SK-N-SH (cell line): ENCODE data around the gene YBX2. TPM values are rescaled to one million over a fixed set of nuclear protein-coding genes. Genes with fewer than 3 reads are reported as not detected.

Experiments used
- CTCF ChIA-PET: fragments of 300-600, 350-600 bp; formaldehyde crosslinking; extraction: SDS; loops from one replicate; lab custom pipeline; 2021; lab: Yijun Ruan, JAX
- POLR2A ChIA-PET: fragments of 350-600 bp; sonication (Branson Sonifier 250); formaldehyde crosslinking; extraction: SDS; loops from one replicate; lab custom pipeline; 2020; ENCODE audit warnings: antibody characterized with exemption, inconsistent platforms; lab: Yijun Ruan, JAX
- DNase-seq: peaks from one replicate; pipeline ENCODE4 v3.0.0; 2012
- H2AFZ ChIP-seq: fragments of 200-600 bp; sonication (generic); 2 replicates; pipeline ENCODE4 v1.8.1; 2016; ENCODE audit warnings: antibody characterized with exemption, mild to moderate bottlenecking, low read depth
- H3F3A ChIP-seq: fragments of 200-600 bp; sonication (generic); replicated peaks from 2 replicates; pipeline ENCODE3; 2016; ENCODE audit warnings: antibody characterized with exemption, mild to moderate bottlenecking; ENCODE audit not compliant: insufficient read depth
- H3K27ac ChIP-seq, 2 experiments: fragments of 200-500 bp in 1 of 2; fragments of 200-600 bp in 1 of 2; sonication (Bioruptor generic) in 1 of 2; sonication (generic), shearing (Covaris generic) in 1 of 2; 2 replicates each; pipeline versions ENCODE4 v1.5.1 to v1.6.1; 2014 to 2016; ENCODE audit warnings: low read depth in 2 of 2, inconsistent platforms in 1 of 2, low read length in 1 of 2, mild to moderate bottlenecking in 1 of 2, mixed read lengths in 1 of 2
- H3K27me3 ChIP-seq: fragments of 200-600 bp; sonication (generic), shearing (Covaris generic); 2 replicates; pipeline ENCODE4 v1.6.1; 2016; ENCODE audit warnings: mixed run types; ENCODE audit not compliant: insufficient read depth
- H3K36me3 ChIP-seq, 2 experiments: fragments of 200-500 bp in 1 of 2; fragments of 200-600 bp in 1 of 2; sonication (Bioruptor generic) in 1 of 2; sonication (generic) in 1 of 2; replicated peaks in 1 of 2; 2 replicates each; pipeline versions ENCODE3 to v1.5.1; 2014 to 2016; ENCODE audit warnings: low read length in 1 of 2, mild to moderate bottlenecking in 1 of 2; ENCODE audit not compliant: insufficient read depth in 2 of 2, control insufficient read depth in 1 of 2
- H3K4me1 ChIP-seq, 2 experiments: fragments of 200-500 bp in 1 of 2; fragments of 200-600 bp in 1 of 2; sonication (Bioruptor generic) in 1 of 2; sonication (generic), shearing (Covaris generic) in 1 of 2; 2 replicates each; pipeline versions ENCODE4 v1.5.1 to v1.6.1; 2014 to 2016; ENCODE audit warnings: low read depth in 1 of 2, low read length in 1 of 2, mixed run types in 1 of 2; ENCODE audit not compliant: insufficient read depth in 2 of 2, control insufficient read depth in 1 of 2
- H3K4me2 ChIP-seq: fragments of 200-600 bp; sonication (generic), shearing (Covaris generic); 2 replicates; pipeline ENCODE4 v1.6.1; 2017; ENCODE audit warnings: mixed run types
- H3K4me3 ChIP-seq, 2 experiments: fragments of 200-500 bp in 1 of 2; fragments of 200-600 bp in 1 of 2; sonication (Bioruptor generic) in 1 of 2; sonication (generic), shearing (Covaris generic) in 1 of 2; 2 replicates each; pipeline versions ENCODE4 v1.5.1 to v1.8.1; 2014 to 2016; ENCODE audit warnings: low read depth in 2 of 2, inconsistent platforms in 1 of 2, low read length in 1 of 2, mild to moderate bottlenecking in 1 of 2, mixed read lengths in 1 of 2, moderate library complexity in 1 of 2
- H3K79me2 ChIP-seq: fragments of 200-600 bp; sonication (generic); 2 replicates; pipeline ENCODE4 v1.8.1; 2017; ENCODE audit warnings: mild to moderate bottlenecking; ENCODE audit not compliant: insufficient read depth
- H3K9ac ChIP-seq: fragments of 200-600 bp; sonication (generic); 2 replicates; pipeline ENCODE4 v1.6.1; 2017; ENCODE audit warnings: mixed run types
- H3K9me2 ChIP-seq: fragments of 200-600 bp; sonication (generic); 2 replicates; pipeline ENCODE4 v1.6.1; 2017; ENCODE audit warnings: mixed run types
- H3K9me3 ChIP-seq: fragments of 200-600 bp; sonication (generic); 2 replicates; pipeline ENCODE4 v1.6.1; 2017; ENCODE audit warnings: mixed run types, mild to moderate bottlenecking, moderate library complexity
- H4K20me1 ChIP-seq: fragments of 200-600 bp; sonication (generic); 2 replicates; pipeline ENCODE4 v1.6.1; 2017; ENCODE audit warnings: mild to moderate bottlenecking, mixed run types; ENCODE audit not compliant: insufficient read depth
- CHD2 ChIP-seq: fragments of 150-350 bp; IDR thresholded peaks from 2 replicates; pipeline ENCODE4 v1.6.1; 2018; ENCODE audit warnings: low read length; ENCODE audit not compliant: partially characterized antibody
- EZH2phosphoT487 ChIP-seq: fragments of 200-600 bp; sonication (generic); IDR thresholded peaks from 2 replicates; pipeline ENCODE4 v1.6.1; 2017; ENCODE audit warnings: low read depth, mixed run types, mild to moderate bottlenecking, antibody characterized with exemption, moderate library complexity, borderline replicate concordance
- FOXJ3 ChIP-seq: sonication (generic); formaldehyde crosslinking; IDR thresholded peaks from 2 replicates; pipeline ENCODE4 v1.5.1; 2020; ENCODE audit warnings: mild to moderate bottlenecking, missing genetic modification reagents
- POLR2AphosphoS5 ChIP-seq: IDR thresholded peaks from 2 replicates; pipeline ENCODE4 v1.6.1; 2012; ENCODE audit warnings: low read depth, low read length
- RCOR1 ChIP-seq: fragments of 150-350 bp; IDR thresholded peaks from 2 replicates; pipeline ENCODE4 v1.6.1; 2017; ENCODE audit warnings: antibody characterized with exemption, low read length
- SMC3 ChIP-seq: IDR thresholded peaks from 2 replicates; pipeline ENCODE4 v1.6.1; 2012; ENCODE audit warnings: low read depth, low read length, improper control_type of control experiment
- TAF1 ChIP-seq: IDR thresholded peaks from 2 replicates; pipeline ENCODE4 v1.6.1; 2012; ENCODE audit warnings: low read depth, mild to moderate bottlenecking, low read length, moderate library complexity, borderline replicate concordance
- WGBS: methylation state at CpG from one replicate; pipeline ENCODE4 v1.1.6; 2017; ENCODE audit warnings: low lambda C conversion rate; 5-methylcytosine and 5-hydroxymethylcytosine counted together
- polyA plus RNA-seq, 3 experiments: library from polyadenylated mRNA; depleted of rRNA; stranded (reverse); fragments of >200 nt; gene quantifications; 2 replicates each; pipeline ENCODE4 v1.2.3, GENCODE V29; 2012
- TF ChIP-seq, protein P1 (sequence below): fragments of 150-350 bp; IDR thresholded peaks from 2 replicates; pipeline ENCODE4 v1.6.1; 2016; ENCODE audit warnings: mild to moderate bottlenecking, low read depth, low read length
- TF ChIP-seq, protein P2 (sequence below): IDR thresholded peaks from 2 replicates; pipeline ENCODE4 v1.4.0; 2012; ENCODE audit warnings: low read depth, borderline replicate concordance
- TF ChIP-seq, protein P3 (sequence below): fragments of 200-600 bp; sonication (generic); IDR thresholded peaks from 2 replicates; pipeline ENCODE4 v1.6.1; 2017; ENCODE audit warnings: antibody characterized with exemption, mild to moderate bottlenecking, moderate library complexity

The YBX2 gene
- polyA plus RNA-seq, 1 of the 3 experiments (the other 2 are of a cell fraction): 0.54 TPM

DNA sequence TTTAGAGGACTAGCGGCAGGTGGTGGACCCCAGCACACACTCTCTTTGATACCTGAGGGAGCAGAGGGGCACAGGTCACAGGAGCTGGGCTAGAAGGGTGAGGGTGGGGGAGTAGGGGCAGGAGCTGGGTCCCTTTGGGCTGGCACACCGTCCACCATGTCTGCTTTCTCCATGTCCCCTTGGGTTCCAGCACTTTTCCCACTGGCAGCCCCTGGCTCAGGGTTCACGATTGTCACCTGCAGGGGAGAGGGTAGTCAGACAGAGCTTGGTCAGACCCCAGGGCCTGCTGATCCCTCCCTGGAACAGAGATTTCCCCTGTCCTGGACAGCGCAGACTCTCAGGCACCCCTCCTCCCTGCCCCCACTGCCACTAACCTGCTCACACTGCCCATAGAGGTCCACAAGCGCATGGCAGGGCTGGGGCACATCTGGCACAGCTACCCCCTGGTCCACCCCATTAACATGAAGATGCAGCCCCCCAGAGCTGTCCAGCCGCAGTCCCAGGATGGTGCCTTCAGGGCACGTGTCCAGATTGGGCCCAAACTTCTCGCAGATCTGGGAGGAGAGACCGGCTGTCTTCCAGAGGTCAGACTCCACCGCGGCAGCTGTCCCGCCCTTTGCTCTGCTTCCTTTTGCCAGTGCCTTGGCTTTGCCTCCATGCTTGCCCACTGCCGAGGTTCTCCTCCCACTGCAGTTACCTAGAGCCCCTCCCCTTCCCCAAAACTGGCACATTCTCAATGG lies 23.9 kb upstream of the YBX2 start:
- Histone ChIP-seq H3K36me3 (peaks cover 20 to 51% of the 10 kb centered on the region in 2 experiments), H3K4me1 (peaks cover 7 to 20% of the 10 kb centered on the region in 2 experiments; a peak in 2 of 4 replicates), H3K9me3 (no peaks in the 10 kb centered on the region), H3K79me2 (peaks cover 15% of the 10 kb centered on the region), H3K9me2 (no peaks in the 10 kb centered on the region), H3K4me3 (no peak overlapping the region), H3K27me3 (no peaks in the 10 kb centered on the region), H3F3A (peaks cover 19% of the 10 kb centered on the region), H4K20me1 (peaks cover 13% of the 10 kb centered on the region), H3K27ac (no peak overlapping the region), H2AFZ (no peak overlapping the region), H3K9ac (no peak overlapping the region), H3K4me2 (no peak overlapping the region)
- CTCF ChIA-PET: interaction anchor here (0.6 to 1.7 kb wide), 2 partner anchors 27 to 37 kb away, joined by 3 to 8 read pairs; partner anchors contain the start of gene SLC2A4
- no peak for DNase-seq
- TF ChIP-seq, protein P1, sequence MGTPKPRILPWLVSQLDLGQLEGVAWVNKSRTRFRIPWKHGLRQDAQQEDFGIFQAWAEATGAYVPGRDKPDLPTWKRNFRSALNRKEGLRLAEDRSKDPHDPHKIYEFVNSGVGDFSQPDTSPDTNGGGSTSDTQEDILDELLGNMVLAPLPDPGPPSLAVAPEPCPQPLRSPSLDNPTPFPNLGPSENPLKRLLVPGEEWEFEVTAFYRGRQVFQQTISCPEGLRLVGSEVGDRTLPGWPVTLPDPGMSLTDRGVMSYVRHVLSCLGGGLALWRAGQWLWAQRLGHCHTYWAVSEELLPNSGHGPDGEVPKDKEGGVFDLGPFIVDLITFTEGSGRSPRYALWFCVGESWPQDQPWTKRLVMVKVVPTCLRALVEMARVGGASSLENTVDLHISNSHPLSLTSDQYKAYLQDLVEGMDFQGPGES: no peak
- no peak for TF ChIP-seq RCOR1
- TF ChIP-seq FOXJ3 (CRISPR knock-in tag): no peak
- WGBS: 95% methylated on average over 11 of the region's 13 CpGs
- POLR2A ChIA-PET: interaction anchor here (0.8 kb wide), 1 partner anchor 33 kb away, joined by 3 read pairs; no protein-coding TSS in a partner anchor

DNA sequence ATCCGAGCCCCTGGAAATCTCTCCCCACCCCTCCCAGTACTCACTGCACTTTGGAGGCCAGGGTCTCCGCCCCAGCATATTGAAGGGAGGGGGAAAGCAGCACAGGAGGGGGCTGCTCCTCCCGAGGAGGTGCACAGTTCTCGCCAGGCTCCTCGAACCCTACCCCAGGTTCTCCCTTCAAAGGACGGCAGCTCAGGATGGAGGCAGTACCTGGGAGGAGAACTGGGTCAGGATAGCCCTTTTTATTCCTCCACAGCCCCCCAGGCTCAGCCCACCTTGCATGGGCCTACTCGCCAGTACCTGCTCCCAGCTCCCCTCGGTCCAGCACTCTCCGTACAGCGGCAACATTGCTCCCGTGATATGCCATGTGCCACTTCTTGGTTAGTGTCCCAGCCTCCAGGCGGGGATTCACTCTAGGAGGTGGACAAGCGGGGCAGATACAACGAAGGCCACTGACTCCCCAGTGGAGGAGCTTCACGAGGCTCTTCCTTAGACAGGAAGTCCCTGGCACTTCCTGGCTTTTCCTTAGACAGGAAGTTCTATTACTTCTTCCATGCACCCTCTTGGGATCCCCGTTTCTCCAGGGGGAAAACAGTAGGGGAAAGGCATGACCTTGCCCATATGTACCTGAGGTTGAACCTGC lies 22.8 kb upstream of the YBX2 start:
- no peak overlapping the region for H3K27ac ChIP-seq
- WGBS: 91% methylated on average over 15 of the region's 16 CpGs
- H3K79me2 ChIP-seq: peaks cover 24% of the 10 kb centered on the region
- peak; percentile 9 for DNase-seq
- peaks cover 30 to 51% of the 10 kb centered on the region in 2 experiments for H3K36me3 ChIP-seq
- peaks cover 29% of the 10 kb centered on the region for H3F3A ChIP-seq
- H4K20me1 ChIP-seq: peaks cover 23% of the 10 kb centered on the region
- POLR2A ChIA-PET: interaction anchor here (0.8 kb wide), 1 partner anchor 34 kb away, joined by 3 read pairs; no protein-coding TSS in a partner anchor
- no peaks in the 10 kb centered on the region for H3K9me3 ChIP-seq
- H3K4me2 ChIP-seq: no peak overlapping the region
- no peaks in the 10 kb centered on the region for H3K9me2 ChIP-seq
- H3K4me3 ChIP-seq: no peak overlapping the region
- H2AFZ ChIP-seq: no peak overlapping the region
- H3K9ac ChIP-seq: no peak overlapping the region
- TF ChIP-seq SMC3 (no peak), CHD2 (no peak), EZH2phosphoT487 (no peak), FOXJ3 (CRISPR knock-in tag) (no peak), POLR2AphosphoS5 (no peak), TAF1 (no peak)
- TF ChIP-seq, protein P2, sequence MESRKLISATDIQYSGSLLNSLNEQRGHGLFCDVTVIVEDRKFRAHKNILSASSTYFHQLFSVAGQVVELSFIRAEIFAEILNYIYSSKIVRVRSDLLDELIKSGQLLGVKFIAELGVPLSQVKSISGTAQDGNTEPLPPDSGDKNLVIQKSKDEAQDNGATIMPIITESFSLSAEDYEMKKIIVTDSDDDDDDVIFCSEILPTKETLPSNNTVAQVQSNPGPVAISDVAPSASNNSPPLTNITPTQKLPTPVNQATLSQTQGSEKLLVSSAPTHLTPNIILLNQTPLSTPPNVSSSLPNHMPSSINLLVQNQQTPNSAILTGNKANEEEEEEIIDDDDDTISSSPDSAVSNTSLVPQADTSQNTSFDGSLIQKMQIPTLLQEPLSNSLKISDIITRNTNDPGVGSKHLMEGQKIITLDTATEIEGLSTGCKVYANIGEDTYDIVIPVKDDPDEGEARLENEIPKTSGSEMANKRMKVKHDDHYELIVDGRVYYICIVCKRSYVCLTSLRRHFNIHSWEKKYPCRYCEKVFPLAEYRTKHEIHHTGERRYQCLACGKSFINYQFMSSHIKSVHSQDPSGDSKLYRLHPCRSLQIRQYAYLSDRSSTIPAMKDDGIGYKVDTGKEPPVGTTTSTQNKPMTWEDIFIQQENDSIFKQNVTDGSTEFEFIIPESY: no peak
- TF ChIP-seq, protein P3, sequence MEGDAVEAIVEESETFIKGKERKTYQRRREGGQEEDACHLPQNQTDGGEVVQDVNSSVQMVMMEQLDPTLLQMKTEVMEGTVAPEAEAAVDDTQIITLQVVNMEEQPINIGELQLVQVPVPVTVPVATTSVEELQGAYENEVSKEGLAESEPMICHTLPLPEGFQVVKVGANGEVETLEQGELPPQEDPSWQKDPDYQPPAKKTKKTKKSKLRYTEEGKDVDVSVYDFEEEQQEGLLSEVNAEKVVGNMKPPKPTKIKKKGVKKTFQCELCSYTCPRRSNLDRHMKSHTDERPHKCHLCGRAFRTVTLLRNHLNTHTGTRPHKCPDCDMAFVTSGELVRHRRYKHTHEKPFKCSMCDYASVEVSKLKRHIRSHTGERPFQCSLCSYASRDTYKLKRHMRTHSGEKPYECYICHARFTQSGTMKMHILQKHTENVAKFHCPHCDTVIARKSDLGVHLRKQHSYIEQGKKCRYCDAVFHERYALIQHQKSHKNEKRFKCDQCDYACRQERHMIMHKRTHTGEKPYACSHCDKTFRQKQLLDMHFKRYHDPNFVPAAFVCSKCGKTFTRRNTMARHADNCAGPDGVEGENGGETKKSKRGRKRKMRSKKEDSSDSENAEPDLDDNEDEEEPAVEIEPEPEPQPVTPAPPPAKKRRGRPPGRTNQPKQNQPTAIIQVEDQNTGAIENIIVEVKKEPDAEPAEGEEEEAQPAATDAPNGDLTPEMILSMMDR: no peak
- no peaks in the 10 kb centered on the region for H3K27me3 ChIP-seq
- CTCF ChIA-PET: interaction anchor here (0.7 to 2.9 kb wide), 4 partner anchors 7 to 271 kb away, joined by 3 to 12 read pairs (median 6); no protein-coding TSS in a partner anchor
- H3K4me1 ChIP-seq: peaks cover 10 to 30% of the 10 kb centered on the region in 2 experiments; a peak in 3 of 4 replicates
